ENCODE measurements around the gene DEXI.

DEXI gene

GRCh38 chr16:10880594-10881452, 61.4 kb downstream of the DEXI start:
- H3K4me1 Mint-ChIP-seq = peaks cover 65% of the 10 kb centered on the region
- H3K9me3 Mint-ChIP-seq = no peaks in the 10 kb centered on the region
- peak overlapping the region; percentile 91 for H3K4me3 Mint-ChIP-seq
- peaks cover 89% of the 10 kb centered on the region for H3K36me3 Mint-ChIP-seq
- no peaks in the 10 kb centered on the region for H3K27me3 Mint-ChIP-seq
- no peak for ATAC-seq
- H3K27ac Mint-ChIP-seq = peak overlapping the region; percentile 86

DNA sequence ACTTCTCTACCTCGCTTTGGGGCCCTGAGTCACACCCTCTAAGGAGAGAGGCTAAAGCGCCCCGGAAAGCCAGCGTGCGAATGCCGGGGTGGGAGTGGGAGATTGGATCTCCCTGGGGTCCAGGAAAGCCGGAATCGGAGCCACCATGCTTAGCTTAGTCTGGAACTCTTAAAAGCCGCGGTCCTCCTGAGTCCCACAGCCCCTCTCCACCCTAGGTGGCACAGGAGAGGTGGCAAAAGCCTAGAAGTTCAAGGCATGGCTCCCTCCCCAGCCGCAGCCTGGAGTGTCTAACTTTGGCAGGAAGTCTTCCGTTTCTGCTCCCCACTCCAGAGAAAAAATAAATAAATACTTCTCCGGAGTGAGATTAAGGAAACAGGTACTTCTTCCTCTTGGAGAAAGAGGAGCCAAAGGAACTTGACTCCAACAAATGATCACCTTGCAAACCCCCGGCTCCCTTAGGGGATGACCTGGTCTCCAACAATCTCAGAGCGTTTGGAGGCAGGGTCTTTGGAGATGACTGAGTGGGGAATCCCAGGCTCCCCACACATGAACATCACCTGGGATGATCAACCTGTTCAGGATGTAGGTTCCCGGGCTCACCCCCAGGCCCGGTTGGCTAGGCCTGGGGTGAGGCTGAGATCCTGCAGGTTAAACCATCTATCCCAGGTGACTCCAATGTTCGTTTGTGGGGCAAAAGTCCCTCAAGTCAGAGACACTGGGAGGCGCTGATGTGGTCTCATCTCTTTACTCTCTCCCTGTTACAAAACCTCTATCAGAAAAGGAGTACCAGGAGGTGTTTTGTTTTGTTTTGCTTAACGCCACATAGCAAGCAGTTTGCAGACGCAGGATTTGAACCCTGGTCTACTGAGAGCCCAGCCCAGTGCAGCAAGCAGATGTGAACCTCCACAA, 62.3 kb downstream of the DEXI start:
- H3K4me1 Mint-ChIP-seq = peaks cover 65% of the 10 kb centered on the region
- ATAC-seq = no peak
- no peaks in the 10 kb centered on the region for H3K9me3 Mint-ChIP-seq
- peaks cover 80% of the 10 kb centered on the region for H3K36me3 Mint-ChIP-seq
- H3K4me3 Mint-ChIP-seq = peak overlapping the region; percentile 91
- no peaks in the 10 kb centered on the region for H3K27me3 Mint-ChIP-seq
- H3K27ac Mint-ChIP-seq = peak overlapping the region; percentile 86
